GM12801 (cell line): ENCODE data around the gene TUBB2B.

Source experiments
- TF ChIP-seq, protein P1 (sequence below): IDR thresholded peaks from one replicate; pipeline ENCODE4 v1.5.1; 2011; ENCODE audit warnings: control low read depth; ENCODE audit not compliant: insufficient read length; ENCODE audit errors: extremely low read depth

The TUBB2B gene

DNA sequence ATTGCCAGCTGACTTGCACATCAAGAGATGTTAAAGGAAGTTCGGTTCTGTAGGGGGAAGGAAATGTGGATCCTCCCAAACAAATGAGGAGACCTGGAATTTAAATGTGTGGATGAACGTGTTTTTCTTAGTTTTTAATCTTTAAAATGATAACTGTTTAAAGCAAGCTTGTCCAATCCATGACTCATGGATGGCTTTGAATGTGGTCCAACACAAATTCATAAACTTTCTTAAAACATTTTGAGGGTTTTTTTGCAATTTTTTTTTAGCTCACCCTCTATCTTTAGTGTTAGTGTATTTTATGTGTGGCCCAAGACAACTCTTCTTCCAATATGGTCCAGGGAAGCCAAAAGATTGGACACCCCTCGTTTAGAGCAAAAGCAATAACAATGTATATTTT is 12.6 kb downstream of the TUBB2B start:
- TF ChIP-seq, protein P1, sequence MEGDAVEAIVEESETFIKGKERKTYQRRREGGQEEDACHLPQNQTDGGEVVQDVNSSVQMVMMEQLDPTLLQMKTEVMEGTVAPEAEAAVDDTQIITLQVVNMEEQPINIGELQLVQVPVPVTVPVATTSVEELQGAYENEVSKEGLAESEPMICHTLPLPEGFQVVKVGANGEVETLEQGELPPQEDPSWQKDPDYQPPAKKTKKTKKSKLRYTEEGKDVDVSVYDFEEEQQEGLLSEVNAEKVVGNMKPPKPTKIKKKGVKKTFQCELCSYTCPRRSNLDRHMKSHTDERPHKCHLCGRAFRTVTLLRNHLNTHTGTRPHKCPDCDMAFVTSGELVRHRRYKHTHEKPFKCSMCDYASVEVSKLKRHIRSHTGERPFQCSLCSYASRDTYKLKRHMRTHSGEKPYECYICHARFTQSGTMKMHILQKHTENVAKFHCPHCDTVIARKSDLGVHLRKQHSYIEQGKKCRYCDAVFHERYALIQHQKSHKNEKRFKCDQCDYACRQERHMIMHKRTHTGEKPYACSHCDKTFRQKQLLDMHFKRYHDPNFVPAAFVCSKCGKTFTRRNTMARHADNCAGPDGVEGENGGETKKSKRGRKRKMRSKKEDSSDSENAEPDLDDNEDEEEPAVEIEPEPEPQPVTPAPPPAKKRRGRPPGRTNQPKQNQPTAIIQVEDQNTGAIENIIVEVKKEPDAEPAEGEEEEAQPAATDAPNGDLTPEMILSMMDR, result no peak

DNA sequence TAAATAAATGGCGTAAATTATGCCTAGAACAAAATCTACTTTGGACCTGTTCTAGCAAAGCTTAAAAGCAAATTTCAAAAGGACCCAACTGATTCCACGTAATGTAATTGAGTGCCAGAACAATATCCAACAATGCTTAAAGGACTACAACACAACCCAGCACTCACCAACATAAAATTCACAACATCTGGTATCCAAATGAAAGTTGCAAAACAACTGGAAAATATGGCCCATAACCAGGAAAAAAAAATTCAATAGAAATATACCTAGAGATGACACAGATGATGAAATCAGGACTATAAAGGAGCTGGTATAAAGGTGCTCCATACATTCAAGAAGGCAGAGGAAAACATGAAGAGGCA is 14.1 kb downstream of the TUBB2B start:
- TF ChIP-seq, protein P1, result no peak

DNA sequence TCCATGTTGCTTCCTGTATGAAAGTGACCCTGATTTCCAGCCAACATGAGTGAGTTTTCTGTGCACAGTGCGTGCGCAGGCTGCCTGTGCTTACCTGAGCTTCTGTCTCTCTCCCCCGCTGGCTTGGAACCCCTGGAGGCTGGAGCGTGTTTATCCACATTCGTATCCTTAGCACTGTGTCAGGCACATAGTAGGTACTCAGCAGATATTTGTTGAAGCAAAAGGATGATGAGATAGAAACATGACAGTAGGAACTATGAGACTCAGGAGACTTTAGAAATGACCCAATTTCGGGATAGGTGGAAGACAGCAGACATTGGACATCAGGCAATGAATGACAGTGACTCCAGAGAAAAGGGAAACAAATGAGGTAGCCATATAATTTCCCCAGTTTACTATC is 15.2 kb downstream of the TUBB2B start:
- TF ChIP-seq, protein P1, result no peak

DNA sequence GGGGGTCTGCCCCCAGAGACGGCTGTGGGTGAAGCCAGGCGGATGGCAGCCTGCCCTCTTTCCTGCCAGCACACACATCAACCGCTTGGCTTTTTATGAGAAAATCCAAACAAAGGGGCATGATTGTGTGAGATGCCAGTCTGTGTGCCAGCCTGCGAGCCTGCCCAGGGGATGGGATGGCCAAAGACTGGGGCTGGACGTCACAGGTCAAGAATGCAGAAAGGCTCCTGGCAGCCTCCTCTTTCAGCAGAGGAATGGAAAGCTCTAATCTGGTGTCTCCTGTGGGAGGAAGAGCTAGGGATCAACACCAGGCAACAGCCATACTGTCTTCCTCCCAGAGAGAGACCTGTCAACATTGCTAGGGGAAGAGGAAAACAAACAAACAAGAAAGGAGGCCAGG is 15.8 kb downstream of the TUBB2B start:
- TF ChIP-seq, protein P1, result no peak

DNA sequence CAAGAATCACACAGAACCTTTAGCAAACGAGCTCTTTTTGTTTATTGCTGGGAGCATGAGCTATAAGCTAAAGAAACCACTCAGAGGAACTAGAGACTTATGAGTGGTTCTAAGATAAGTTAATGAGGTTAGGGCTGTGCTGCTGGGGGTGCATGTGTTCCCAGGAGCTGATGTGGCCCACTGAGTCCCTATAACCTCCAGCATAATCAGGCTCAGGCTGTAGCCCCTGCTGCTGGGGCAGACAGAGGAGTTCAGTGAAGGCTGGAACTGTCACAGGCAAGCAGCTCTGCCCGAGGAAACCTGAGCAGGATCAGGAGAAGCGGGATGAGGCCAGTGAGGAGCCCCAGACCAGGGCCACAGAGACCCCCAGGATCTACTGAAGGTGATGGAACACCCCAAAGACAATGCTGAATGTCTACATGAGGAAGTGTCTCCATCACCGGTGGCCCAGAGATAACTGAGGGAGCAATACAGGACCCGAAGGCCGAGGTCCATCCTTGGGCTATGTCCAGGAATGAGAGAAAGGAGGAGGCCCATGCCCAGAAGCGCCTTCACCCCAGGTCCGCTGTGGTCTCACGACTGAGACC is 17.3 kb downstream of the TUBB2B start:
- TF ChIP-seq, protein P1, result no peak

DNA sequence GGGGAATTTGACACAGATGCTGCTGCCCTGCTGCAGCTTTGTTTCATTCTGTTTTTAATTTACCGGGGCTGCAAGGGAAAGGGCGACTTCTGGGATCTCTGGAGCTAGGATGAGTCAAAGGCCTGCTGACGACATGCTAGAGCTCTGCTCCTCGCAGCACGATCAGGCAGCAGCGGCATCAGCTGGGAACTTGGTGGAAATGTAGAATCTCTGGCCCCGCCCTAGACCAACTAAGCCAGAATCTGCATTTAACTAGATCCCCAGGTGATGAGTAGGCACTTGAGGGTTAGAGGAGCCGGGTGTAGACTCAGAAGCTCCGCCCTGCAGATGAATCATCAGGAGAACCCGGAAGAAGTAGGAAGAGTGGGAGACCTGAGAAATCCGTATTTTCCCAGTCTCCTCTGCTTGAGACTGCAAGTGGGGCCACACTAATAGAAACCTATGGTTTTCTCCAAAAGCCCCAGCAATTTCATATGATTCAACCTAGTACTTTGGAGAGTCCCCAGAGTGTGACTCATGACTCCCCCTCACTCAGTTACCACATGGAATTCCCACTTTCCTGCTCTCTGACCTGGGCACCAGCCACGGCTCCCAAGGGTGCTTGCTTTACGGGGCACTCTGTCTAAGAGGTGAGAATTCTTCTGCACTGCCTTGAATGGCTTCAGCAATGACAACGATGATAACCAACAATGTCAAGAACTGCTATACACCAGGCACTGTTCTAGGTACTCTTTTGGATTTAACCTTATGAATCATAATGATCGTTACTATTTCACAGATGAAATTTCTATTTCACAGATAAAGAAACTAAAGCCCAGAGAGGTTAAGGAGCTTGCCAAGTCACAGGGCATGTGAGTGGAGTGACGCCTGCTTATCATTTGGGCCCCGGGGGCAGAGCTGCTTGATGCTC is 18.1 kb downstream of the TUBB2B start:
- TF ChIP-seq, protein P1, result no peak

DNA sequence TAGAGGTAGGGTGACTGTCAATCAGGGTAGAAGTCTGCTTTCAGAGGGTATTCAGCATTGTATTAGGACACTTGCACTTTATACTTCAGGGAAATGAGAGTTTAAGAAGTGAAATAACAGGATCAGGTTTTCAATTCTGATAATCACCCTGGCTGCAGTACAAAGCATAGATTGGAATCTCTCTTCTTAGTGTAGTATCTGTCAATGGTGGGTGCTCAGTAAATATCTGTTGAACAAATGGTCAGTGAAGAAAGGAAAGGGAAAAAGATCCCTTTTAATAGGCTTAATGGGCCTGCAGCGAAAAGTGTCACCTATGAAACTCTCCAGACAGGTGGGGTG is 18.7 kb downstream of the TUBB2B start:
- TF ChIP-seq, protein P1, result no peak
